ENCODE results near the gene TMEM165.

- TF ChIP-seq CTCF (conservative IDR thresholded peaks at IDR 0.05 in 1 of 2, IDR thresholded peaks at IDR 0.05 in 1 of 2; ENCODE audit: low read depth in 1 of 2, low read length in 2 of 2) = no peak
- TF ChIP-seq EZH2 (IDR thresholded peaks at IDR 0.05; ENCODE audit: low read length, missing control alignments) = no peak
Observed at GRCh38 chr4:55352726-55353125, 43.0 kb upstream of the TMEM165 start.

All from fibroblast of lung (primary cell).